ENCODE results near the gene RBBP4.

GRCh38 chr1:32680642-32681041, 29.6 kb downstream of the RBBP4 start:
- TF ChIP-seq, protein P1, sequence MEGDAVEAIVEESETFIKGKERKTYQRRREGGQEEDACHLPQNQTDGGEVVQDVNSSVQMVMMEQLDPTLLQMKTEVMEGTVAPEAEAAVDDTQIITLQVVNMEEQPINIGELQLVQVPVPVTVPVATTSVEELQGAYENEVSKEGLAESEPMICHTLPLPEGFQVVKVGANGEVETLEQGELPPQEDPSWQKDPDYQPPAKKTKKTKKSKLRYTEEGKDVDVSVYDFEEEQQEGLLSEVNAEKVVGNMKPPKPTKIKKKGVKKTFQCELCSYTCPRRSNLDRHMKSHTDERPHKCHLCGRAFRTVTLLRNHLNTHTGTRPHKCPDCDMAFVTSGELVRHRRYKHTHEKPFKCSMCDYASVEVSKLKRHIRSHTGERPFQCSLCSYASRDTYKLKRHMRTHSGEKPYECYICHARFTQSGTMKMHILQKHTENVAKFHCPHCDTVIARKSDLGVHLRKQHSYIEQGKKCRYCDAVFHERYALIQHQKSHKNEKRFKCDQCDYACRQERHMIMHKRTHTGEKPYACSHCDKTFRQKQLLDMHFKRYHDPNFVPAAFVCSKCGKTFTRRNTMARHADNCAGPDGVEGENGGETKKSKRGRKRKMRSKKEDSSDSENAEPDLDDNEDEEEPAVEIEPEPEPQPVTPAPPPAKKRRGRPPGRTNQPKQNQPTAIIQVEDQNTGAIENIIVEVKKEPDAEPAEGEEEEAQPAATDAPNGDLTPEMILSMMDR (IDR thresholded peaks at IDR 0.05): no peak
- no peak for TF ChIP-seq POLR2A (IDR thresholded peaks at IDR 0.05)
